Measurements from ENCODE around the gene SESTD1. TPM values are rescaled to one million over a fixed set of nuclear protein-coding genes. Genes with fewer than 3 reads are reported as not detected.
"Not testable (repeated sequence)": the region's sequence is repeated elsewhere in the genome, so short reads cannot be mapped to it uniquely, and the experiment has no call there.

The SESTD1 gene
- total RNA-seq, 1 experiment from 2014 or later = 16.6 TPM

GRCh38 chr2:179266271-179266670 is 1.6 kb upstream of the SESTD1 start:
- no peak for DNase-seq (ENCODE audit: low read depth)

GRCh38 chr2:179265082-179265510 is 464 bp upstream of the SESTD1 start:
- no peak for DNase-seq (ENCODE audit: low read depth)

- DNase-seq (ENCODE audit: low read depth) = peak; percentile 32
These were observed 925 bp downstream of the SESTD1 start for GRCh38 chr2:179263446-179264367.

- no peak for DNase-seq (ENCODE audit: low read depth)
These were observed 1.6 kb downstream of the SESTD1 start for GRCh38 chr2:179263015-179263414.

GRCh38 chr2:179262077-179262660 is 2.5 kb downstream of the SESTD1 start:
- no peak for DNase-seq (ENCODE audit: low read depth)

- no peak for DNase-seq (ENCODE audit: low read depth)
These were observed 3.3 kb downstream of the SESTD1 start for GRCh38 chr2:179261151-179261825.

GRCh38 chr2:179260224-179260623 is 4.4 kb downstream of the SESTD1 start:
- no peak for DNase-seq (ENCODE audit: low read depth)

GRCh38 chr2:179255129-179255528 is 9.5 kb downstream of the SESTD1 start:
- DNase-seq (ENCODE audit: low read depth) = no peak

- DNase-seq (ENCODE audit: low read depth) = no peak
These were observed 11.4 kb downstream of the SESTD1 start for GRCh38 chr2:179253226-179253625.

- no peak for DNase-seq (ENCODE audit: low read depth)
These were observed 12.2 kb downstream of the SESTD1 start for GRCh38 chr2:179252423-179252822.

- DNase-seq (ENCODE audit: low read depth) = no peak
These were observed 12.8 kb downstream of the SESTD1 start for GRCh38 chr2:179251870-179252269.

GRCh38 chr2:179250848-179251504 is 13.7 kb downstream of the SESTD1 start:
- DNase-seq (ENCODE audit: low read depth) = no peak

GRCh38 chr2:179250095-179250494 is 14.5 kb downstream of the SESTD1 start:
- DNase-seq (ENCODE audit: low read depth) = no peak

- DNase-seq (ENCODE audit: low read depth) = no peak
These were observed 16.6 kb downstream of the SESTD1 start for GRCh38 chr2:179248024-179248348.

GRCh38 chr2:179247318-179248023 is 17.2 kb downstream of the SESTD1 start:
- DNase-seq (ENCODE audit: low read depth) = no peak

- DNase-seq (ENCODE audit: low read depth) = not testable (repeated sequence)
These were observed 18.8 kb downstream of the SESTD1 start for GRCh38 chr2:179245843-179246242.

GRCh38 chr2:179243046-179243445 is 21.6 kb downstream of the SESTD1 start:
- no peak for DNase-seq (ENCODE audit: low read depth)

GRCh38 chr2:179240481-179241451 is 23.9 kb downstream of the SESTD1 start:
- no peak for DNase-seq (ENCODE audit: low read depth)

GRCh38 chr2:179239838-179240237 is 24.8 kb downstream of the SESTD1 start:
- DNase-seq (ENCODE audit: low read depth) = no peak

- peak; percentile 9 for DNase-seq (ENCODE audit: low read depth)
These were observed 25.4 kb downstream of the SESTD1 start for GRCh38 chr2:179239195-179239594.
